Naive thymus-derived CD4-positive, alpha-beta T cell (primary cell): Measurements from ENCODE around the gene LAMB1. TPM values are rescaled to one million over a fixed set of nuclear protein-coding genes. Genes with fewer than 3 reads are reported as not detected.

Source experiments
- ATAC-seq: fragments of 150-1000 bp; cut with Tn5 transposase; 2 replicates; pipeline ENCODE4 v1.10.0; 2021; ENCODE audit warnings: mild to moderate bottlenecking, moderate library complexity
- CTCF ChIA-PET: fragments of 350-600 bp; sonication (Branson Sonifier 250); formaldehyde crosslinking; loops from one replicate; lab custom pipeline; 2021; ENCODE audit warnings: antibody characterized with exemption; lab: Charles Lee
- POLR2A ChIA-PET: fragments of 350-600 bp; sonication (Branson Sonifier 250); formaldehyde crosslinking; loops from one replicate; lab custom pipeline; 2021; ENCODE audit warnings: antibody characterized with exemption, inconsistent platforms; lab: Charles Lee
- DNase-seq, 9 donors: peaks; one replicate each; pipeline versions ENCODE4 v3.0.0 to v3.0.0-alpha.2; 2020 to 2022; ENCODE audit warnings: mixed read lengths in 1 of 9
- H3K27ac ChIP-seq: one replicate; pipeline ENCODE4 v1.7.0; 2013; ENCODE audit warnings: mild to moderate bottlenecking, low read depth, low read length, moderate library complexity
- H3K27me3 ChIP-seq, 2 donors: one replicate each; pipeline ENCODE4 v1.7.0; 2013; ENCODE audit warnings: low read length in 2 of 2, mild to moderate bottlenecking in 2 of 2, moderate library complexity in 2 of 2; ENCODE audit not compliant: control insufficient read depth in 2 of 2, insufficient read depth in 2 of 2
- H3K36me3 ChIP-seq, 3 experiments: 1 replicate in 2 of 3; 2 replicates in 1 of 3; pipeline ENCODE4 v1.7.0; 2013; ENCODE audit warnings: low read length in 3 of 3, mild to moderate bottlenecking in 3 of 3, moderate library complexity in 1 of 3; ENCODE audit not compliant: insufficient read depth in 3 of 3, control insufficient read depth in 2 of 3
- H3K4me1 ChIP-seq, 2 donors: one replicate each; pipeline ENCODE4 v1.7.0; 2013; ENCODE audit warnings: low read length in 2 of 2, mild to moderate bottlenecking in 2 of 2, moderate library complexity in 1 of 2; ENCODE audit not compliant: control insufficient read depth in 2 of 2, insufficient read depth in 2 of 2
- H3K4me3 ChIP-seq: 2 replicates; pipeline ENCODE4 v1.7.0; 2013; ENCODE audit warnings: mild to moderate bottlenecking, low read length
- H3K9me3 ChIP-seq, 3 experiments: 1 replicate in 2 of 3; 2 replicates in 1 of 3; pipeline ENCODE4 v1.7.0; 2013; ENCODE audit warnings: low read length in 3 of 3; ENCODE audit not compliant: control insufficient read depth in 2 of 3
- H3K27ac Mint-ChIP-seq, 9 donors: one replicate each; pipeline ENCODE4 v1.8.0; 2020 to 2022; ENCODE audit warnings: mixed read lengths in 9 of 9, mild to moderate bottlenecking in 8 of 9, moderate library complexity in 5 of 9, inconsistent platforms in 2 of 9
- H3K27me3 Mint-ChIP-seq, 5 donors: one replicate each; pipeline ENCODE4 v1.8.0; 2021 to 2022; ENCODE audit warnings: mixed read lengths in 5 of 5, mild to moderate bottlenecking in 1 of 5
- H3K36me3 Mint-ChIP-seq, 5 donors: one replicate each; pipeline ENCODE4 v1.8.0; 2020 to 2022; ENCODE audit warnings: mixed read lengths in 5 of 5, mild to moderate bottlenecking in 3 of 5, inconsistent platforms in 1 of 5
- H3K4me1 Mint-ChIP-seq, 7 donors: one replicate each; pipeline ENCODE4 v1.8.0; 2020 to 2022; ENCODE audit warnings: mixed read lengths in 7 of 7, mild to moderate bottlenecking in 3 of 7, inconsistent platforms in 1 of 7
- H3K4me3 Mint-ChIP-seq, 10 donors: one replicate each; pipeline ENCODE4 v1.8.0; 2020 to 2022; ENCODE audit warnings: mild to moderate bottlenecking in 10 of 10, mixed read lengths in 10 of 10, moderate library complexity in 6 of 10, inconsistent platforms in 2 of 10
- H3K9me3 Mint-ChIP-seq, 11 donors: one replicate each; pipeline ENCODE4 v1.8.0; 2020 to 2022; ENCODE audit warnings: mixed read lengths in 11 of 11, mild to moderate bottlenecking in 4 of 11, inconsistent platforms in 1 of 11, moderate library complexity in 1 of 11
- intact Hi-C, 2 donors: fragments of 100-400 bp; cut with micrococcal nuclease; formaldehyde crosslinking; loops; one replicate each; pipeline ENCODE4 v1.15.1; 2023
- polyA plus RNA-seq, 2 donors: library from polyadenylated mRNA; unstranded; fragments of 300-500 nt; fragmentation: Illumina TruSeq; gene quantifications; one replicate each; pipeline ENCODE4 v1.2.3, GENCODE V29; 2021
- total RNA-seq, 6 experiments: library from RNA in 5 of 6; stranded (reverse) in 5 of 6; gene quantifications; 1 replicate in 5 of 6; 2 replicates in 1 of 6; pipeline ENCODE4 v1.2.3 and lab custom pipeline; 2021 to 2026

Gene LAMB1
- total RNA-seq: not detected
- under 1 TPM; 0.65 to 0.82 TPM for polyA plus RNA-seq
- total RNA-seq (lab: John Stamatoyannopoulos, UW): 4.3 reads per million, percentile 22 among the genes with 10 or more reads in this experiment

GRCh38 chr7:108002726-108003598 lies at the start of gene LAMB1:
Gene LAMB1 (minus strand): TSS chr7:108003161. CDS start chr7:108002885, 276 bp downstream.
- POLR2A ChIA-PET: no interaction called here
- H3K27ac Mint-ChIP-seq: no peak within 1 kb of the TSS
- H3K4me1 Mint-ChIP-seq: peaks cover 12 to 33% (median 24%) of the 10 kb centered on the region in 7 donors
- H3K9me3 ChIP-seq: no peaks in the 10 kb centered on the region
- peaks cover 0 to 3% of the 10 kb centered on the region in 2 donors for H3K4me1 ChIP-seq
- intact Hi-C loops: no loop called here
- peaks cover 0 to 3% (median 0%) of the 10 kb centered on the region in 11 donors for H3K9me3 Mint-ChIP-seq
- H3K27ac ChIP-seq: no peak within 1 kb of the TSS
- peaks cover 0 to 13% of the 10 kb centered on the region in 2 donors for H3K27me3 ChIP-seq
- H3K36me3 ChIP-seq: no peaks in the 10 kb centered on the region
- H3K27me3 Mint-ChIP-seq: peaks cover 50 to 87% (median 58%) of the 10 kb centered on the region in 5 donors
- ATAC-seq (no peak), DNase-seq (no peak)
- H3K36me3 Mint-ChIP-seq: peaks cover 0 to 5% (median 0%) of the 10 kb centered on the region in 5 donors
- H3K4me3 ChIP-seq: peak within 1 kb of the TSS; percentile 20
- CTCF ChIA-PET: no interaction called here
- peak within 1 kb of the TSS; percentile 68 to 89 (median 79) for H3K4me3 Mint-ChIP-seq

DNA sequence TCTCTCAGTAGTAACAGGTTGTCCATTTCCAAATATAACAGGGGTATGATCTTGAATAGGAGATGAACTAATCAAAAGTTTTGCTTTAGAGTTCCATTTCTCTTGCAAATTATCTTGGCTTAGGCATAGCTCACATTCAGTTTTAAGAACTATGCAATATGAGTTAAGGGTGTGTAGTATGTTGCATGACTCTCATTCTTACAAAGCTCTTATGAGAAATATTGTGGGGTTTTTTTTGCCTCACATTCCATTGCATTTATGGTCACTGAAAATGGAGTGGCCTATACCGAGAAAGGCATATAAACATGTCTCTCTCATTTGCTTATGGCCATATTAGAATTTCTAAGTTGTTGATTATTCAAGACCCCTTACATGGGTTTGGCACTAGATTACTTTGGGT lies 48.5 kb upstream of the LAMB1 start:
- Histone ChIP-seq H3K4me3 (no peak overlapping the region), H3K36me3 (no peaks in the 10 kb centered on the region), H3K27me3 (no peaks in the 10 kb centered on the region), H3K4me1 (no peaks in the 10 kb centered on the region), H3K9me3 (no peaks in the 10 kb centered on the region), H3K27ac (no peak overlapping the region)
- Mint-ChIP-seq H3K27me3 (peaks cover 0 to 10% (median 4%) of the 10 kb centered on the region in 5 donors), H3K36me3 (no peaks in the 10 kb centered on the region), H3K27ac (no peak overlapping the region), H3K4me1 (peaks cover 0 to 19% (median 6%) of the 10 kb centered on the region in 7 donors), H3K4me3 (no peak overlapping the region), H3K9me3 (no peaks in the 10 kb centered on the region)
- POLR2A ChIA-PET: no interaction called here
- intact Hi-C loops: no loop called here
- CTCF ChIA-PET: no interaction called here
- DNase-seq (no peak), ATAC-seq (no peak)

DNA sequence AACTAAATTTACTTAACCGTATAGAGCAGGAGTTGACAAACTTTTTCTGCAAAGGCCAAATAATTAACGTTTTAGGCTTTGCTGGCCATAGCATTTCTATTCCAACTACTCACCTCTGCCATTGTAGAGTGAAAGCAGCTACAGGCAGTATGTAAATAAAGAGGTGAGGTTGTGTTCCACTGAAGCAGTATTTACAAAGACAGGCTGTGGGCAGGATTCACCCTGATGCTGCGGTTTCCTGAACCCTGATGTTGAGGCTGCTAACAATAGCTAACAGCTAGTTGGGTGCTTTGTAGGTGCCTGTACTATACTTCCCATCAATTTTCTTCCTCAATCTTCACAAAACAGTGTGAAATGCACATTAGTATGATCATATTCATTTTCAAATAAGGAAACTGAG lies 47.0 kb upstream of the LAMB1 start:
- peak overlapping the region in 1 of 10 donors; percentile 26 for H3K4me3 Mint-ChIP-seq
- no peaks in the 10 kb centered on the region for H3K36me3 Mint-ChIP-seq
- H3K9me3 ChIP-seq: no peaks in the 10 kb centered on the region
- DNase-seq (peak in 4 of 9 donors; percentile 4 to 33 (median 10)), ATAC-seq (no peak)
- H3K27me3 Mint-ChIP-seq: peaks cover 0 to 16% (median 3%) of the 10 kb centered on the region in 5 donors
- intact Hi-C loops: no loop called here
- H3K27ac ChIP-seq: no peak overlapping the region
- no peaks in the 10 kb centered on the region for H3K4me1 ChIP-seq
- no peaks in the 10 kb centered on the region for H3K9me3 Mint-ChIP-seq
- H3K4me1 Mint-ChIP-seq: peaks cover 0 to 19% (median 6%) of the 10 kb centered on the region in 7 donors
- no peaks in the 10 kb centered on the region for H3K27me3 ChIP-seq
- H3K4me3 ChIP-seq: no peak overlapping the region
- CTCF ChIA-PET: no interaction called here
- no peak overlapping the region for H3K27ac Mint-ChIP-seq
- POLR2A ChIA-PET: no interaction called here
- no peaks in the 10 kb centered on the region for H3K36me3 ChIP-seq

- Histone ChIP-seq H3K36me3 (no peaks in the 10 kb centered on the region), H3K4me1 (no peaks in the 10 kb centered on the region), H3K4me3 (no peak overlapping the region), H3K9me3 (no peaks in the 10 kb centered on the region), H3K27me3 (no peaks in the 10 kb centered on the region), H3K27ac (no peak overlapping the region)
- no peaks in the 10 kb centered on the region for H3K36me3 Mint-ChIP-seq
- ATAC-seq: no peak
- ChIA-PET POLR2A (no interaction called here), CTCF (interaction anchor here (0.6 kb wide), 1 partner anchor 18 kb away, joined by 3 read pairs; no protein-coding TSS in a partner anchor)
- H3K4me1 Mint-ChIP-seq: peaks cover 0 to 19% (median 6%) of the 10 kb centered on the region in 7 donors
- H3K27me3 Mint-ChIP-seq: peaks cover 0 to 18% (median 4%) of the 10 kb centered on the region in 5 donors
- no peak for DNase-seq
- H3K27ac Mint-ChIP-seq: peak overlapping the region in 1 of 9 donors; percentile 56
- H3K4me3 Mint-ChIP-seq: peak overlapping the region in 2 of 10 donors; percentile 44 to 54
- intact Hi-C loops: no loop called here
- H3K9me3 Mint-ChIP-seq: no peaks in the 10 kb centered on the region
These were observed 45.5 kb upstream of the LAMB1 start for GRCh38 chr7:108048422-108048821.

GRCh38 chr7:108046952-108047506 lies 44.1 kb upstream of the LAMB1 start:
- H3K27ac Mint-ChIP-seq: no peak overlapping the region
- H3K4me1 Mint-ChIP-seq: peaks cover 0 to 19% (median 6%) of the 10 kb centered on the region in 7 donors
- H3K9me3 ChIP-seq: no peaks in the 10 kb centered on the region
- CTCF ChIA-PET: no interaction called here
- POLR2A ChIA-PET: no interaction called here
- no peak overlapping the region for H3K4me3 ChIP-seq
- H3K36me3 ChIP-seq: no peaks in the 10 kb centered on the region
- H3K4me3 Mint-ChIP-seq: no peak overlapping the region
- no peak overlapping the region for H3K27ac ChIP-seq
- peaks cover 0 to 18% (median 4%) of the 10 kb centered on the region in 5 donors for H3K27me3 Mint-ChIP-seq
- H3K4me1 ChIP-seq: no peaks in the 10 kb centered on the region
- H3K36me3 Mint-ChIP-seq: no peaks in the 10 kb centered on the region
- no peaks in the 10 kb centered on the region for H3K27me3 ChIP-seq
- no peak for DNase-seq
- intact Hi-C loops: no loop called here
- ATAC-seq: no peak
- H3K9me3 Mint-ChIP-seq: no peaks in the 10 kb centered on the region

DNA sequence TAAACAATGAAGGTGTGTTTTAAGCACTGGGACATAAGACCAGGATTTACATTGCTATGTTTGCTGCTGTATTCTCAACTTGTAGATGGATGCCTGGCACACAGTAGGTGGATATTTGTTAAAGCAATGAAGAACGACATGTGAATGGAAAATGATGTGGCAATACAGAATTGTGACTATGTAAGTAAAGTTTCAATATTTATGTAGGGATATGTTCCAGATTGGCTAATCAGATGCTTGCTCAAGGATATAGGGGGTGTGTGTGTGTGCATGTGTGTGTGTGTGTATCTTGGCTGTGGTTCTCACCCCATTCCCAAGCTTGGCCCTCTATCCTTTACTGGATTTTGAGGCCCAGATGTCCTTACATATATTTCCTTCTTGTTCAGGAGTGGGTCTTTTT lies 42.7 kb upstream of the LAMB1 start:
- no peak overlapping the region for H3K27ac ChIP-seq
- no peak for DNase-seq
- H3K9me3 ChIP-seq: no peaks in the 10 kb centered on the region
- Mint-ChIP-seq H3K27ac (peak overlapping the region in 1 of 9 donors; percentile 9), H3K4me3 (no peak overlapping the region), H3K27me3 (peaks cover 0 to 22% (median 4%) of the 10 kb centered on the region in 5 donors), H3K4me1 (peaks cover 0 to 14% (median 6%) of the 10 kb centered on the region in 7 donors), H3K36me3 (no peaks in the 10 kb centered on the region), H3K9me3 (no peaks in the 10 kb centered on the region)
- ATAC-seq: no peak
- intact Hi-C loops: no loop called here
- H3K27me3 ChIP-seq: no peaks in the 10 kb centered on the region
- no peaks in the 10 kb centered on the region for H3K36me3 ChIP-seq
- ChIA-PET CTCF (no interaction called here), POLR2A (no interaction called here)
- H3K4me3 ChIP-seq: no peak overlapping the region
- no peaks in the 10 kb centered on the region for H3K4me1 ChIP-seq
